CD4-positive, alpha-beta T cell treated with Interleukin-21 for 1 hour (primary cell): ENCODE results near the gene AGAP1.

ENCODE experiments used
- DNase-seq: peaks from one replicate; pipeline ENCODE4 v3.0.0-alpha.2; 2020

The AGAP1 gene

DNA sequence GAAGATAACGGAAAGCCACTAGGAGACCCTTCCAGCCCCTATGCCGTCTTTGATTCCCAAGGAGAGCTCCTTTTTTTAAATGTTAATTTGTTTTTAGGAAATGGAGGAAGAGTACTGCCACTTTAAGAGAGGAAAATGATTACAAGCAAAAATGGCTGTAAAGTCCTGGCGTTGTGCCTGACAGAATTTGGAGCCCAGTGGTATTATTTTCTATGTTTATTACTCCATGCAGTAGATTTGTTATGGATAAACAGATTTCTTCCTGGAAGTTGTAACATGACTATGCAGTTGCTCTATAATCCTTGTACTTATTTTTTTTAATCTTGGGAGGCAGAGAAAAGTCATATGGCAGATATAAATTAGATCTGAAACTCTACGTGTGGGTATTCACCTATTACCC lies 533.0 kb downstream of the AGAP1 start:
- DNase-seq = no peak

DNA sequence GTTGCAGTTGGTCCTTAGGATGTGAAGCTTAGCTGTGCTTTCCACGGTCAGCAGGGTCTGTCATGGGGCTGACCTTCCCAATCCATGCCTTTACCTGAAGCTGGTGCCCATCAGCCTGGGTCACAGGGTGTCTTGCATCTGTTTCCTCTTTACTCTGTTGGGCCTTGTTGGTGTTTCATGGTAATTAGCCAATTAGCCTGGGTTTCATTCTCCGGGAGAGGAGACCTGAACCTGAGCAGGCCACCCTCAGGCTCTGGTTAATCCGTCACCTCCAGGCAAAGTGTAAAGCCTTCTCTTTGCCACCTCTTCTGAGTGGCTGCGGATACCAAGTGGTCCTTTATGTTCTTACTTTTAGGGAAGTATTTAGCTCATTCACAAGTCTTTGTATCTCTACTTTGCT lies 534.2 kb downstream of the AGAP1 start:
- DNase-seq = no peak

DNA sequence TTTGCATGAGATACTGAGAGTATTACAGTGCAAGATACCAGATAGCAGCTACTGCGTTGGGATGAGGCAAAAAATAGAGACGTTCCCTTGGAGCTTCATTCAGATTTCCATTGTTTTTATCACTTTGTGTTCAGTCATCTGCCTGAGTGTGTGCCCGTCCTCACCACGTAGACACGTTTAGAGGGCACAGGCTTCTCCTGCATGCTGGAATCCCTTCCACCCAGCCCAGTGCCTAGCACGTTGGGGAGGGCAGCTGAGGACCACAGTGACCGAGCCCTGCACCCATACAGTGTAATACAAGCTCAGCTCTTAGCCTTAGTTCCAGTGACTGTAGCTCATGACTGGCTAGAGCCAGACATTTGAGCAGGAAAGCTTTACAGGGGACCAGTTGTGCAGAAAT lies 539.6 kb downstream of the AGAP1 start:
- DNase-seq = no peak

DNA sequence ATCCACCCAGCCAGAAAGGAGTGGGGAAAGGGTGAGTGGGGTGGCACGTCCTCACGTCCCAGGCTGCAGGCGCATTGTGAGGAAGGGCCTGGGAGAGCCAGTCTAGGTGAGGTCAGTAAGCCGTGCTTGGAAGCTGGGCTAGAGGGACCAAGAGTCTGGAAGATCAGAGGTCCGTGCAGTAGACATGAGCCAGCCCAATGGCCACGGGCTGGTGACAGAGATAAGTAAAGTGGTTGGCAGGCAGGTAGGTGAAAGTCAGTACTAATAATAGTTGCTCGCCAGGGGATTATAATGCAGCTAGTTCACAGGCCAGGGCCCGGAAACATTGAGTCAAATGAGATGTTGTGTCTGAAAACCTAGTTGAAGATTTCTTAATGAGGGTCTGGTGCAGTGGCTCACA lies 541.1 kb downstream of the AGAP1 start:
- DNase-seq = no peak

DNA sequence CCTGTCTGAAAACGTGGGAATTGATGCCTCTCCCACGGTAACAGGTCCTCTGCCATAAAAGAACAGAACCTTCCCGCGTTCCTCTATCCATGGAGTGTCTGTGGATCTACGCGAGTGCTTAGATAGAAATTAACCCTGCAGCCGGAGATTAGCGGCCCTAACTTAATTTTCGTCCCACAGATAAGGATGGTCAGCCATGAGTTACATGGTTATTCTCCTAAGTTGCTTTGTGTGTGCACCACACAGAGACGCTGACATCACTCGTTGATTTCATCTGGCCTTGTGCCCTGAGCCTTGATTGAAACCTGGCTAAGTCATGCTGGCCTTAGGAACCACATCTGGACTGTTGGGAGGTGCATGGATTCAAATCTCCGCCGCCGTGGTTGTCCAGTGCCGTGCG lies 542.2 kb downstream of the AGAP1 start:
- no peak for DNase-seq

DNA sequence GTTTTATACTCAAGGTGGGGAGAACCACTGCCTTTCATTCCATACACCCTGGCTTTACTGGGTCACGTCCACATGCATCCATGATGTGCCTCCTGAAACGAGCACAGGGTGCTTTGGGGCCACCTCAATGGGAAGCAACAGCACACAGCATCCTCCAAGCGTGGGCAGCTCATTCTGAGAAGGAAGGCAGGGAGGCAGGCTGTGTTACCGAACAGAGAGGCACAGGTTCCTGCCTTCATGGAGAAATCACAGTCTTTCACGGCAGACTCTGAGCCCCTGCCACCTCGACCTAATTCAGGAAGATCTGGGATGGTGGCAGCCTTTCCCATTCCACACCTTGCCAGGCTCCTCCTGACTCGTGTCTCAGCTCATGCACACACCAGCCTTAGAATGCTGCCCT lies 544.3 kb downstream of the AGAP1 start:
- DNase-seq = no peak

DNA sequence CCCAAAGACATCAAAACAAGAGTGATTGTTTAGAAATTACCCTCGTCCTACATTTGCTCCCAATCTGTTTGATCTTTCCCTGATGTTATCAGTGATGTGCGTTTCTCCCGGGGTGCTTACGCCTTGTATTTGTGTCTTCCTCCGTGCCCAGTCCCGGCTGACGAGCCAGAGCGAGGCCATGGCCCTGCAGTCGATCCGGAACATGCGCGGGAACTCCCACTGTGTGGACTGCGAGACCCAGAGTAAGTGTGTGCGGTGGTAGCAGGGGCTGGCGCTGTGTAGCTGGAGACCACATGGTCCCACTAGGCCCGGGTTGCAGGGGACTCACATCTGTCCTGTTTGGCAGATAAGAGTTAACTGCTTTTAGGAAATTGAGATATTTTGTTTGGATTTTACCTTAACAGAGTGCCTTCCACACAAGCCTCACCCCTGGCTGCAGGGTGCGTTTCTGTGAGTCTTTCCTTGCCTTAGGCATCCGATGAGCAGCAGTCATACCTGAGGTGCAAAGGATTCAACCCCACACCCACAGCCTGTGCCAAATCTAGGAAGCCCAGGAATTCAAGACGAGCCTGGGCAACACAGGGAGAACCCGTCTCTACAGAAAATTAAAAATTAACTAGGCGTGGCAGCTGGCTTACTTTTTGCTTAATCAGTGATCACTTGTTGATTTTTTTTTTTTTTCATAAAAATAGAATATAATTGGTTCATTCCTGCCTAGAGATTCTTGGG lies 546.9 kb downstream of the AGAP1 start:
- no peak for DNase-seq

DNA sequence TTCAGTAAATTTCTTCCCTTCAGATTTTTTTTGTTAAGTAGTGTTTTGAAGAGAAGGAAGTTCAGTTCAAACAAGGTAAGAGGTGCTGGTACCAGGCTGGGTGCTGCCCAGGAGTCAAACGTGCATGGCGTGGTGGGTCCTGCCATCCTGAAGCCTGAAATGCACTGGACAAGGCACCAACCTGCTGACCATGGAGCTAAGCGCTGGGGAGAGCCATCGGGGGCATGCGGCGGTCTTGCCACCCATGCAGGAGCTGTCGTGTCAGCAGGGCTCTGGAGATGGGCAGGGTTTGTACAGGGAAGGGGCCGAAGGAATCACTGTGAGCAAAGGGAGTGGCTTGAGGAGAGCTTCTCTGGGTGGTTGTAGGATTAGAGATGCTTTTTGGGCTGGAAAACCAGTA lies 547.8 kb downstream of the AGAP1 start:
- no peak for DNase-seq

DNA sequence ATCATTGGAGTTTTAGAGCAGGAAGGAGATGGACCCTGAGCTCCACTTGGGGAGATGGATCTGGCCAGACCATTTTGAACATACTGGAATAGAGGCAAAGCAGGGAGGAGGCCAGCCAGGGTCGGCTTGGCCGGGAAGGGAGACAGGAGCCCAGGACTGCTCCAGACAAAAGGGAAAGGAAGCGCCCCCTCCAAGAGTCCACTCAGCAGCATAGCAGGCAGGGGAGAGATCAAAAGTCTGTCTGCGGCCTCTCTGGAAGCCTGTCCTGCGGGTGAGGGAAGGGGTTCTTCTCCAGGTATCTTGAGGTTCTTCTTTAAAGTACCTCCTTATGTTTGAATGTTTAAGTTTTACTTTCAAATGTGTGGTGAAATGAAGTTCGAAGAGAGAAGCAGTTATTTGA lies 548.2 kb downstream of the AGAP1 start:
- no peak for DNase-seq

DNA sequence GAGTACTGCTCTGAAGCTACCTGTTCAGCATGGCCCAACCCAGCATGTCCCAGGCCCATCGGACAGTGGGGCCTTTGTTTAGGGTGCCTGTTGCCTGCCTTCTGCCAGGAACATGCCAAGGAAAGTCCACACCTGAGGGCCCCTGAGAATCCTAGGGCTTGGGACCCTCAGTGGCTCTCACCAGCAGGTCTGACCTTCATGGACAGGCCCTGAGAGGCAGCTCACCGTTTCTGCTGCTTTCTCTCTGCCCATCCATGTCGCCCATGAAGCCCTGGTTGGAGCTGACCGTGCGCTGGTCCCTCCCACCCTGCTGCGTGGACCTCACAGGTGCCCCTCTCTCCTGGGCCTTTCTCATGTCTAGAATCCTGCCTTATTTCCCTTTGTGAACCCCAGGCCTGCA lies 550.3 kb downstream of the AGAP1 start:
- DNase-seq = no peak

DNA sequence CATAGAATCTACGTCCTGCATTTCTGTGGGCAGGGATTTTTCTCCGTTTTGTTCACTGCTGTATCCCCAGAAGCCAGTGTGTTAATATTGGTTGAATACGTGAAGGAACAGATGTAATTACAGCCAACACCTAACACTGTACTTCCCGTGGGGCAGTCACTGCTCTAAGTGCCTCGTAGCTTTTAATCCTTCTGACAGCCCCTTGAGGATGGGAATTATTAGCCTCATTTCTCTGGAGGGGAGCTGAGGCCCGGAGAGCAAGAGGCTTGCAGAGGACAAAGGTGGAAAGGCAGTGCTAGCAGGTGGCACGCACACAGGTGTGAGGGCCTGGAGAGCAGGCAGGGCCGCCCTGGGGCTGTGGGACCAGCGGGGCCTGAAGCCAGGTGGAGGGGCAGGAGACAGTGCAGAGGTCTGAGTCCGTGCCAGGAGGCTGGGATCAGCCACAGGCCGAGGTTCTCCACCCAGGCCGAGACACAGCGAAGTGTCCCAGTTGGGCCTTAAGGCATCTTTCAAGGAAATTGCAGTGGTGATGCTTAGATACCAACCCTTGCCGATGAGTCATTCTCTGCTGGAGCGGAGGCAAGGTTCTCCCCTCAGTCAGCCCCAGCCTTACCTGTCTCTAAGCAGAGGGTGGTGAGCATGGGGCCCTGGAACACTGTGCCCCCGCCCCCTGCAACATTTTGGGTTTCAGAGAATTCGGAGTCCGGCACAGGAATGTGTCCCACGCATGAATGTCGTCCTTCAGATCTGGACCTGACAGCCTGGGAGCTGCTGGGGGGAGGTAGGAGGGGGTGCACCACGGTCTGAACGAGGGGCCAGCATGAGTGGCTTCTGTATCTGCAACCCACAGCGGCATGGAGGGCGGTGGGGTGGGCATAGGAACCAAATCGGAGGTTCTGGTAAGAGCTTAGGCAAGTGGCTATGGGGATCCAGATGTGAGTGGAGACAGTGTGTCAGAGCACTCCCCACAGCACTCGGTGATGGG lies 551.7 kb downstream of the AGAP1 start:
- DNase-seq = no peak

DNA sequence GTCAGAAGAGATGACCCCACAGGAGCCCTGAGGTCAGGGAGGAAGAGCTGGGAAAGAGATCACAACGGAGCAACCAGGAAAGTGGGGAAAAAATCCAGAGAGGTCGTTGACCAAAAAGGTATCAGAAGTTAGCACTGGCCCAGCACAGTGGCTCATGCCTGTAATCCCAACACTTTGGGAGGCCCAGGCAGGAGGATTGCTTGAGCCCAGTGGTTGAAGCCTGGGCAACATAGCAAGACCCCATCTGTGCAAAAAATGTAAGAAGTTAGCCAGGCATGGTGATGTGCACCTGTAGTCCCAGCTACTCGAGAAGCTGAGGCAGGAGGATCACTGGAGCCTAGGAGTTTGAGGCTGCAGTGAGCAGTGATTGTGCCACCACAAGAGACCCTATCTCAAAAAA lies 552.9 kb downstream of the AGAP1 start:
- DNase-seq = no peak

DNA sequence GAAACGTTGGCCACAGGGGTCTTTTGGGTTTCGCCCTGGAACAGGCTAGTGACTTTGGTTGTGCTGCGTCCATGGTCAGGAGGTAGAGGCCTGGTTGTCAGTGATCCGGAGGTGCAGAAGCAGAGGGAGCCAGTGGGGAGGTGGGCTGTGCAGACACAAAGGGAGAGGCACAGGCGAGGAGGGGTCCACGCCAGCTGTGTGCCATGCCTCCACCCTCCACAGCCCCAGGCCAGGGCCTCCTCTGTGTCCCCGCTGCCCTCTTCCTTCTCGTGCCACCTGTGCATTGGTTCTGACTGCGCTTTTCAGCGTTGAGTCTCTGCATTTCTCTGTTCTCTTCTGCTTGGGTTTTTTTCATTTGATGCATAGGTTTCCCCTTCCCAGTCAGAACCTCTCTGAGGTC lies 553.3 kb downstream of the AGAP1 start:
- DNase-seq = no peak

DNA sequence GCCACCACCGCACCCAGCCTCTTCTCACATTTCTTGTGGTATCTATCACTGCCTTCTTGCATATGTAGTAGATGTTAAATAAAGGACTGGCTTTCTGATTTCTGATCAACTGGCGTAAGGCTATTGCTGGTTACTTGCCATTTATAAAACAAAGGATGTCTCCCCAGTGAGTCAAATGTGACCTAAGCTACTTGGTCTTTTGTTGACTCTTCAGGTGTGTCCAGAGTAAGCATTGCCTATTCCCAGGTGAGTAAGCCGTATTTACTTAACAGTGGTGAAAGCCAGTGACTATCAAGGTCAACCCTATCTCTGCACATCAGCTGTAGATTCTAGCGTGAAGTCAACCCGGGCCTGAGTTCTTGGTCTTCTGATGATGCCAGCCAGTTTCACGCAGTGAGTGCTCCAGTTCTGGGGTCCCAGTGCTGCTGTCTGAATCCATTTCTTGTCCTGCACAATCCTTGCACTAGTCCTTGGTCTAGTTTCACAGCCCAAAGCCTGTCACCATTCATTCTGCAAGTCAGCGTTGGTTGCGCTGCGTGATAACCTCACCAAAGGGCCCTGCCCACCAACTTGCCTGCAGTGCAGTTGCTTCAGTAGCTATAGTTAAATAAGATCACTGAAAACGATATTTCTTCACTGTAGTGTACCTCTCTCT lies 554.2 kb downstream of the AGAP1 start:
- DNase-seq = no peak

DNA sequence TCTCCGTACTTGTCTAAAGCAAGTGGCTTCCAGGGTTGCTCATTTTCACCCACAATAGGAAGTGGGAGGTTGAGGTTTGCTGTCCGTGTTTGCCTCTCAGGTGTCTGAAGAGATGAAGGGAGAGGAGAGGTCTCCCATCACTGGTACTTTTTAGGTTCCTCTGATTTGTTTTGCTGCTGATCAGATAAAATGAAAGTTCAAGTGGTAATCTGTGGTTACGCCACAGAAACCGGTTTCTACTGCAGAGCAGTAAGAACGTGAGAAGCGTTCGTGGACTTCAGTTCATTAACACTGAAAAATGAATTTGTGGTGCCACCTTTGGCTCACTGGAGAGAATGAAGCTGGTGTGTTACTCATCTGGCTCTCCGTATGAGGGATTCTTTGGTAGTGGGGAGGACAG lies 556.1 kb downstream of the AGAP1 start:
- DNase-seq = no peak

DNA sequence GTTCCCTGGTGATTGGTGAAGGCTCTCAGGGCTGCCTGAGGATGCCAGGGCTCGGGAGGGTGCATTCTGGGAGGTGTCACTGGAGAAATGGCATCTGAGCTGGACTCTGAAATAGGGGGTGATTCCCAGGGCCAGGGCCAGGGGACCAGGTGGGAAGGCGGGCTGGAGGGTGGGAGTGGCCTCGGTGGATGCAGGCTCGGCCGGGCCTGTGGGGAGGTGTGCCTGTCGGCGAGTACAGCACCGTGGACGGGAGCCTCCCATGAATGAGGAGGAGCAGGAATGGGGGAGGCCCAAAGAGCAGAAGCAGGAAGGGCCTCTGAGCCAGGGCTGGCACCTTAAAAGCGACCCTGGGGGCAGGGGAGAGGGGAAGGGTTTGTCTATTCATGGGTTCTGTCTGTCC lies 557.5 kb downstream of the AGAP1 start:
- no peak for DNase-seq

DNA sequence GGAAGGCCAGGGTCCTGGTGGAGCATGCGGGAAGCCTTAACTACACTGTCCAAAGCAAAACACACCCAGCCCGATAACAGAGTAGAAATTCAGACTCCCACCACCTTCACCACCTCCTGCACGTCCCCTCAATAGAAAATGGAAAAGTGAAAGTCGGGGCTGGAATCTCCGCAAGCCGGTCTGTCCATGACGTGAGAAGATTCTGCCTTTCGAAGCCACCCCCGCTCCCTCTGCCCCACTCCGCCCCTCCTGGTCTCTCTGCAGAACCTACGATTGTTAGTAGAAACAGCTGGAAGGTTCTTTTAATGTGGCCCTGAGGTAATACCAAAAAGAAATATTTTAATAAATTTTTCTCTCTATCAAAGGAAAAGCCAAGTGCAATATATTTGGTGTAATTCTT lies 558.0 kb downstream of the AGAP1 start:
- DNase-seq = no peak

DNA sequence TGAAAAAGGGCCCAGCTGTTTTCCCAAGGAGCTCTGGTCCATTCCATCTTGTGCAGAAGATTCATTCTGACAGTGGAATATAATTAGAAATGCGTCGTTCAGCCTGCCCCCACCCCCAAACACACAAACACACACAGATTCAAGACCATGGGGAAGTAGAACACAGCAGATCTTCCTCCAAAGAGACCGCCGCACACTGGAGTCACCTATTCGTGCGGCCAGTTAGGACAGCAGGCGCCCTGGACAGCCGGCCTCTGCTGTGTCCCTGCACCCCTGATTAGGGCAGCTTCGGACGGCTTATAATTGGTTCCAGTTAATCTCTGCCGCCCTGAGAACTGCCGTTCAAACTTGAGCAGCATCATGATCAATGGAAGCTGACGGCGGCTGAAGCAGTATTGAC lies 558.4 kb downstream of the AGAP1 start:
- DNase-seq = no peak

DNA sequence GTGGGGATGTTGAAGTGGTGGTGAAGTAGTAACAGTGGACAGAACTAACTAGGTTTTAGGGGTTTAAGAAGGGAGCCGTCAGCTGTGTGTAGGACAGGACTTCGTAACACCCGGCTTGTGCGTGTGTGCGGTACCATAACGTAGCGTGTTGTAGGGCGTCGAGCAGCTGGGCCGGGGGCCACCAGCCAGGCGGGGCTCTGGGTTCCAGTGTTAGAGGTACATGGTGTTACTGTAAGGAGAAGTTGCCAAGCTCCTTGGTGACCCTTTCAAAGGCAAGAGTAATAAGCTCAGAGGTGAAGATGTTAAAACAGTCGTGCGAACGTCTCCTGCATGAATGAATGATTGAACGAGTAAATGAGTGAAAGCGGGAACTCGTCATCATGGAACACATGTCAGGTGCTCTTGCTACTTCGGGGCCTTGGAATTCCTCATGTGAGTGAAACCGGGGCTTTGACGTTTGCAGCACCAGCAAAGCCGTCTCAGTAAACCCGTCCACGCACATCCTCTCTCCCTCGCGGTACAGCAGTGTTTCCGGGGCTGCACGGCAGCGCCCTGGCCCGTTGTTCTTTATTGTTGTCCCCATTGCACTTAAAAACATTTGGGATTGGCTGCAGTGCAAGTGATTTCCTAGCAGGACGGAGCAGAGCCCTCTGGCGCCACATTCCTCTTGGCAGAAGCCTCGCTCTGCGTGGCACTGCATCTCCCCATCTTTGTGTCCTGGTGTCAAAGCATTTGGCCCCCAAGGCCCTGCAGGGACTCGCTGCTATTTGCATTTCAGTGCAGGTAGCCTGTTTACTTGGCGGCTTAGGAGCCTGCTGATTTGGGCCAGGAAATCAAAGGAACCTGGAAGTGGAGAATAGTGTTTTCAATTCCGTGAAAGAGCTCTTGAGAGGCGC lies 559.3 kb downstream of the AGAP1 start:
- DNase-seq = no peak

DNA sequence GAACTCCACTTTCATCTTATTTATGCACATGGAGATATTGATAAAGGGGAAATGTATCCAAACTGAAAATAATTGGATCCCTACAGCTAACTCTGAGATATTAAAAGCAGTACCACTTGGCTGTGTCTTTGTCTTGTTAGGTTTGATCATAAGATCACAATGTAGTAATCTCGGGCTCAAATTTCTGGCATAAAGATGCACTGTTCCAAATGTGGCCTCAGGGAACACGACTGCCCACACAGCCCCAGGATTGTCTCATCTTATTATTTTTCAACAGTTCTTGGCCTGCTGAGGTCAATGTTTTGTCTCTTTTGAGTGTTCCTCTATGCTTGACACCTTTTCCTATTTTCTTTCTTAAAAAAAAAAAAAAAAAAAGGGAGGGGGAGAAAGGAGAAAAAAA lies 560.3 kb downstream of the AGAP1 start:
- no peak for DNase-seq

DNA sequence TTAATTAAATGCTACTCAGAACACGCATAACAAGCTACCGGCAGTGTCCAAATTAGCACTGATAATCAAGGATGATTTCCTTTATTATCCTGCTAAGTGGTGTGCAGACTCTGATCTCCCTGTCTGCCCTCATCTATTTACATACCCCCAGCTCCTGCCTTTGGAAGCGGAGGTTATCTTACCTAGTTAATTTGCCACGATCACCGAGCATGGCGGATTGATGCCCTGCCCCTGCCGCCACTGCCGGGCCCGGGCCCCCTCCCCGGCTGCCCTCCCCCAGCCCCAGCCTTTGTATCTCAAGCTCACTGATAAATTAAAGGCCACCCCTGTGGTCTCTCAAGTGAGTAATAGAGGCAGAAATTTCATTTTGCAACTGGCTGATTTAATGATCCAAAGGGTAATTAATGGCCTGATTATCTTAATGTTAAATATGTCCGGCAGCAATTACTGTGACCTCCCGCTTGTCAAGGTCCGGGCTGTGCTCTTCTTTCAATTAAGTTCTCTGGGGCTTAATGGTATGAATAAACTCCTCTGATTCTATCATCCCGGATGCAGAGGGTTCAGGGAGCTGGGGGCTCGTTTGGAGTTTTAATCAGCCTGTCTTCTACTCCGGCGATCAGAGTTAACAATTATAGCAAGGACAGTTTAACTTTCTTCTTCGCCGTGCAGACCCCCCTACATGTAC lies 560.9 kb downstream of the AGAP1 start:
- no peak for DNase-seq

DNA sequence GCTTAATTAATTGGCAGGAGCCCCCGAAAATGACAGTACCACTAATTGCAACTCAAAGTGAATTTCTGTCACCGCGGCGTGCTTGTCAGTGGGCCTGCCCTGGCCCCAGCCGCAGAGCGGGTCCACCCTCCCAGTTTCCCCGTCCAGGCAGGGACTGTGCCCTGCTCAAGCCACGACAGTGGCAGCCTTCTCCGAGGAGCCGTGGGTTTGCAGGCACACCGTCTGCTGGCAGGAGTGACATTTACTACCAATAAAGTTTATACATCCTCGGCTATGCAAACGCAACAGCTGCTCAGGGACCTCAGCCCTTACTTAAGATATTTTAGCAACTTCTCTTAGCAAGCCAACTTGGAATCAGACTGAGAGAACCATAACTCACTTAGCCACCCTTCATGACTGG lies 561.6 kb downstream of the AGAP1 start:
- no peak for DNase-seq
